ENCODE results near the gene PTGES3.
A peak's percentile ranks its signal among the peaks of the same experiment; 100 is the strongest.
"Not testable (repeated sequence)": the region's sequence is repeated elsewhere in the genome, so short reads cannot be mapped to it uniquely, and the experiment has no call there.

Gene PTGES3

DNA sequence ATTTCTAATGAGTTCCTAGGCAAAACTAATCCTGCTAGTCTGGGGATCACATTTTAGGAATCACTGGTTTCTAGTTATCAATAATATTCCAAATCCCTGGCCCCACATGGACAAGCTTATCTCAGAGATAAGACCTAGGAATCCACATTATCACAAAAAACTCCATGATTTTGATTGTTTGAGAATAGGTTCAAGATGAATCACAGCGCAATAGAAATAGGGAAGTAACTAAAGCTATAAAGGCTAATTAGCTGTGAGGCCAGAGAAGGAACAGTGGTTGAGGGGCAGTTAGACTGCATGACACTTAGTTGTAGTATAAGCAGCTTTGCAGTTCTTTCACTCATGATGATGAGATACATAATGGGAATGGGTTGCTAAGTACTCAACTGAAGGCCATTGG lies 29.2 kb downstream of the PTGES3 start:
- no peaks in the 10 kb centered on the region for H3K27me3 ChIP-seq (ENCODE audit: control insufficient read depth, insufficient read depth, low read length, poor library complexity, severe bottlenecking)
- WGBS, 2 experiments, result 96 to 100% methylated on average over 1 of the region's 1 CpG
- no peaks in the 10 kb centered on the region for H3K9me3 ChIP-seq (ENCODE audit: control insufficient read depth, low read length)
- H3K4me1 ChIP-seq (ENCODE audit: control insufficient read depth, insufficient read depth, low read length), result no peaks in the 10 kb centered on the region
- no peak overlapping the region for H3K4me3 ChIP-seq (ENCODE audit: insufficient read depth, low read depth, low read length)
- no peak overlapping the region for H3K27ac ChIP-seq (ENCODE audit: insufficient read depth, low read depth, low read length, poor library complexity, severe bottlenecking)
- H3K36me3 ChIP-seq (ENCODE audit: control insufficient read depth, insufficient read depth, low read length), result no peaks in the 10 kb centered on the region

DNA sequence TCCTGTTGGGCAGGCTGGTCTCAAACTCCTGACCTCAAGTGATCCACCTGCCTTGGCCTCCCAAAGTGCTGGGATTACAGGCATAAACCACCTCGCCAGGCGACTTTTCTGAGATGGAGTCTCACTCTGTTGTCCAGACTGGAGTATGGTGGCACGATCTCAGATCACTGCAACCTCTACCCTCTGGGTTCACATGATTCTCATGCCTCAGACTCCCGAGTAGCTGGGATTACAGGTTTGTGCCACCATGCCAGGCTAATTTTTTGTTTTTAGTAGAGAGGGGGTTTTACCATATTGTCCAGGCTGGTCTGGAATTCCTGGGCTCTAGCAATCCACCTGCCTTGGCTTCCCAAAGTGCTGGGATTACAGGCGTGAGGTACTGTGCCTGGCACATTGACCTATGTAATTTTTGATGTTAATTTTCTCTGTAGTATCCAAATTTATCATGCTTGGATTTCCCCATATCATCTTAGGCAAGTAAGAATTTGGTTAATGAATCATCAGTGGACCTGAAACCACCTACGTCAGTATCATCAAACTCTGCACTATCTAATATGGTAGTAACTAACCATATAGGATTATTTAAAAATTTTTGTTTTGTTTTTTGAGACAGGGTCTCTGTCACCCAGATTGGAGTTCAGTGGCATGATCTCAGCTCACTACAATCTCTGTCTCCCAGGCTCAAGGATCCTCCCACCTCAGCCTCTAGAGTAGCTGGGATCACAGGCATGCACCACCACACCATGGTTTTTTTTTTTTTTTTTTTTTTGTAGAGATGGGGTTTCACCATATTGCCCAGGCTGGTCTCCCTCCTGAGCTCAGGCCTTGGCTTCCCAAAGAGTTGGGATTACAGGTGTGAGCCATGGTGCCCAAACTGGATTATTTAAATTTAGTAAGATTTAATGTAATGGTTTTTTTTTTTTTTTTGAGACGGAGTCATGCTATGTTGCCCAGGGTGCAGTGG lies 30.4 kb downstream of the PTGES3 start:
- no peaks in the 10 kb centered on the region for H3K9me3 ChIP-seq (ENCODE audit: control insufficient read depth, low read length)
- H3K4me1 ChIP-seq (ENCODE audit: control insufficient read depth, insufficient read depth, low read length), result no peaks in the 10 kb centered on the region
- no peak overlapping the region for H3K4me3 ChIP-seq (ENCODE audit: insufficient read depth, low read depth, low read length)
- H3K27ac ChIP-seq (ENCODE audit: insufficient read depth, low read depth, low read length, poor library complexity, severe bottlenecking), result no peak overlapping the region
- no peaks in the 10 kb centered on the region for H3K36me3 ChIP-seq (ENCODE audit: control insufficient read depth, insufficient read depth, low read length)
- WGBS, 2 experiments, result 83 to 90% methylated on average over 6 of the region's 7 CpGs
- no peaks in the 10 kb centered on the region for H3K27me3 ChIP-seq (ENCODE audit: control insufficient read depth, insufficient read depth, low read length, poor library complexity, severe bottlenecking)

DNA sequence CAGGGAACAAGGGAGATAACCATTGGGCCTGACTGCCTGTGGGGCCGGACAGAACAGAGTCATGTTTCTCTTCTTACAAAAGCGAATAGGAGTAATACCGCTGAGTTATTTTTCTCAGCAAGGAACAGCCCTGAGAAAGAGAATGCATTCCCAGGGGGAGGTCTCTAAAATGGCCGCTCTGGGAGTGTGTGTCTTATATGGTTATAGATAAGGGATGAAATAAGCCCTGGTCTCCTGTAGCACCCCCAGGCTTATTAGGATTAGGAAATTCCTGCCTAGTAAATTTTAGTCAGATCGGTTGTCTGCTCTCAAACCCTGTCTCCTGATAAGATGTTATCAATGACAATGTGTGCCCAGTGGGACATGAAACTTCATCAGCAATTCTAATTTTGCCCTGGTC lies 34.3 kb downstream of the PTGES3 start:
- WGBS, 2 experiments, result 89 to 90% methylated on average over 5 of the region's 5 CpGs
- not testable (repeated sequence) for H3K27ac ChIP-seq (ENCODE audit: insufficient read depth, low read depth, low read length, poor library complexity, severe bottlenecking); H3K4me3 ChIP-seq (ENCODE audit: insufficient read depth, low read depth, low read length); H3K4me1 ChIP-seq (ENCODE audit: control insufficient read depth, insufficient read depth, low read length); H3K9me3 ChIP-seq (ENCODE audit: control insufficient read depth, low read length); H3K36me3 ChIP-seq (ENCODE audit: control insufficient read depth, insufficient read depth, low read length); H3K27me3 ChIP-seq (ENCODE audit: control insufficient read depth, insufficient read depth, low read length, poor library complexity, severe bottlenecking)

DNA sequence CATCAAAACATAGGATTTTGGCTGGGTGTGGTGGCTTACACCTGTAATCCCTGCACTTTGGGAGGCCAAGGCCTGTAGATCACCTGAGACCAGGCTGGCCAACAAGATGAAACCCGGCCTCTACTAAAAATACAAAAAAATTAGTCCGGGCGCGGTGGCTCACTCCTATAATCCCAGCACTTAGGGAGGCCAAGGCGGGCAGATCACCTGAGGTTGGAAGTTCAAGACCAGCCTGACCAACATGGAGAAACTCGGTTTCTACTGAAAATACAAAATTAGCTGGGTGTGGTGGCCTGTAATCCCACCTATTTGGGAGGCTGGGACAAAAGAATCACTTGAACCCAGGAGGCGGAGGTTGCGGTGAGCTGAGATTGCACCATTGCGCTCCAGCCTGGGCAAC lies 40.1 kb downstream of the PTGES3 start:
- H3K36me3 ChIP-seq (ENCODE audit: control insufficient read depth, insufficient read depth, low read length), result peaks cover 13% of the 10 kb centered on the region
- WGBS, 2 experiments, result 92% methylated on average over 9 of the region's 9 CpGs
- H3K27ac ChIP-seq (ENCODE audit: insufficient read depth, low read depth, low read length, poor library complexity, severe bottlenecking); H3K4me1 ChIP-seq (ENCODE audit: control insufficient read depth, insufficient read depth, low read length); H3K27me3 ChIP-seq (ENCODE audit: control insufficient read depth, insufficient read depth, low read length, poor library complexity, severe bottlenecking); H3K9me3 ChIP-seq (ENCODE audit: control insufficient read depth, low read length); H3K4me3 ChIP-seq (ENCODE audit: insufficient read depth, low read depth, low read length): not testable (repeated sequence)

DNA sequence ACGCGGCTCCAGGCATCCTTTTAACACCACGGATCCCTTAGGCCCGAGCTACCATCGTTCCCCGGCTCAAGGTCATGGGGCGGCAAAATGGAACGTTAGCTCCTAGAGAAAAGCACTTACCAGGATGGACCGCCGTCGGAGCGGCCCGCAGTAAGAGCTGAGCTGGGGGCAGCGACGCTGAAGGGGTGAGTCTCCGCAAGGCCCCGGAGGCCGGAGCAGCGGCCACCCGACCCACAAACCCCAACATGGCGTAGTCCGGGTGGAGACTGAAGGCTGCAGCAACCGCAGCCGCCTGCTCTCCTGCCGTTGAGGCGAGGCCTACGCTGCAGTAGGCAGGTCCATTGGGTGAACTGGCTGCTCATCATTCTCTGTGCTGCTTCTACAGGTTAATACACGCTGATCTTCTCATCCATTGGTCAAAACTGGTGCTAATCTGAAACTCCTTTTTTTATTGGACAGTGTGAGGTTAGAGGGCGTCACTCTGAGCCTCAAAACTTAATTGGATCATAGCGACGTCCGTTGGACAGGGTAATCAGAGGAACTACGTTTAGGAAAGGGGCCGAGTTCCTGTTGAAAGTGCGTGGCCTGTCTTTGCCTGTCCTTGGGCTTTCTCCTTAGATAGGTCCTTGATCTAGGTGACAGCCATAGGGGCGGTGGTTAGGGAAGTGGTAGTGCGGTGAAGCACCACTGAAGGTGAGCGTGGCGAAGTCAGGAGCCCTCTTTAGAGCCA lies 42.2 kb downstream of the PTGES3 start, which contains the start of gene ATP5F1B:
Gene ATP5F1B, minus strand, starts transcription at position 268 of the 730 bp plus-strand sequence. Its CDS starts 21 bp downstream, at position 247.
- Histone ChIP-seq H3K27ac (ENCODE audit: insufficient read depth, low read depth, low read length, poor library complexity, severe bottlenecking) (peak within 1 kb of the TSS; percentile 44), H3K27me3 (ENCODE audit: control insufficient read depth, insufficient read depth, low read length, poor library complexity, severe bottlenecking) (no peaks in the 10 kb centered on the region), H3K4me3 (ENCODE audit: insufficient read depth, low read depth, low read length) (peak within 1 kb of the TSS; percentile 90), H3K36me3 (ENCODE audit: control insufficient read depth, insufficient read depth, low read length) (peaks cover 31% of the 10 kb centered on the region), H3K4me1 (ENCODE audit: control insufficient read depth, insufficient read depth, low read length) (peaks cover 9% of the 10 kb centered on the region), H3K9me3 (ENCODE audit: control insufficient read depth, low read length) (no peaks in the 10 kb centered on the region)
- 1 to 2% methylated on average over 39 of the region's 39 CpGs for WGBS, 2 experiments

DNA sequence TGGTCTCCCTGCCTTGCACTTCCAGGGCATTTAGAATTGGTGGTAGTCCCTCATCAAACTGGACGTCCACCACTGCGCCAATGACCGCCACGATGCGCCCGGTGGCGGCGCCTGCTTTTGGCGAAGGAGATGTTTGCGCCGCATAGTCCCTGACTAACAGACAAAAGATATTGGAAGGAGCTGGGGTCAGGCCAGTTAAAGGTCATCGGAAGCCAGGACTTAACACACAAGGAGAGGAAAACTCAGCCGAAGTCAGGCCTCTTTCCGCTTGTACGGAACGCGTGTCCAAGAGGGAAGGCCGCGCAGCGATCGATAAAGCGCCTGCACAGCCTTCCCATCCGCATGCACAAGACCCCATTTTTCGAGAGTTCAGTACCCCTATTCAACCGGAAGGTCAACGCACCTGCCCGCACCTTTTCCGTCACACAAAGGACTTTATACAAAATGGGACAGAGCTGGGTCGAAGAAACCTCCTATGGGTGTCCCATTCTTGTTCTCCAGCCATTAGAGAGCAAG lies 42.8 kb downstream of the PTGES3 start:
- peaks cover 9% of the 10 kb centered on the region for H3K4me1 ChIP-seq (ENCODE audit: control insufficient read depth, insufficient read depth, low read length)

DNA sequence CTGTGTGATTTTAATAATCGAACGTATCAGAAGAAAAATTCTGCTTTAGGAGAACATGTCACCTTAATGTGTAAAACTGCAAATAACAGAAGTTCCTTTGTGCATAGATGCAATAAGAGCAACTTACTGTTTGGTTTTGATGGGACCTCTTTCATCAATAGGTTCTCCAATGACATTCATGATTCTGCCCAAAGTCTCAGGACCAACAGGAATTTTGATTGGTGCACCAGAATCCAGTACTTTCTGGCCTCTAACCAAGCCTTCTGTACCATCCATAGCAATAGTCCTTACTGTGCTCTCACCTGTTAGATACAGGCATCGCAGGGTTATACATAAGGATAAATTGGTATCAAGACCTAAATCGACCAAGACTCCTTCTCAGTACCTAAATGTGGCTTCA lies 43.4 kb downstream of the PTGES3 start:
- Histone ChIP-seq H3K27me3 (ENCODE audit: control insufficient read depth, insufficient read depth, low read length, poor library complexity, severe bottlenecking) (no peaks in the 10 kb centered on the region), H3K9me3 (ENCODE audit: control insufficient read depth, low read length) (no peaks in the 10 kb centered on the region), H3K4me3 (ENCODE audit: insufficient read depth, low read depth, low read length) (peak overlapping the region; percentile 90), H3K27ac (ENCODE audit: insufficient read depth, low read depth, low read length, poor library complexity, severe bottlenecking) (no peak overlapping the region), H3K36me3 (ENCODE audit: control insufficient read depth, insufficient read depth, low read length) (peaks cover 35% of the 10 kb centered on the region), H3K4me1 (ENCODE audit: control insufficient read depth, insufficient read depth, low read length) (peaks cover 9% of the 10 kb centered on the region)
- WGBS, 2 experiments, result 69 to 72% methylated on average over 4 of the region's 4 CpGs

More for the DNA sequence above, 42.8 kb downstream of the PTGES3 start:
- WGBS, 2 experiments, result 1% methylated on average over 29 of the region's 29 CpGs
- H3K4me3 ChIP-seq (ENCODE audit: insufficient read depth, low read depth, low read length), result peak overlapping the region; percentile 90
- H3K27me3 ChIP-seq (ENCODE audit: control insufficient read depth, insufficient read depth, low read length, poor library complexity, severe bottlenecking), result no peaks in the 10 kb centered on the region
- no peaks in the 10 kb centered on the region for H3K9me3 ChIP-seq (ENCODE audit: control insufficient read depth, low read length)
- peaks cover 31% of the 10 kb centered on the region for H3K36me3 ChIP-seq (ENCODE audit: control insufficient read depth, insufficient read depth, low read length)
- peak overlapping the region; percentile 41 for H3K27ac ChIP-seq (ENCODE audit: insufficient read depth, low read depth, low read length, poor library complexity, severe bottlenecking)

DNA sequence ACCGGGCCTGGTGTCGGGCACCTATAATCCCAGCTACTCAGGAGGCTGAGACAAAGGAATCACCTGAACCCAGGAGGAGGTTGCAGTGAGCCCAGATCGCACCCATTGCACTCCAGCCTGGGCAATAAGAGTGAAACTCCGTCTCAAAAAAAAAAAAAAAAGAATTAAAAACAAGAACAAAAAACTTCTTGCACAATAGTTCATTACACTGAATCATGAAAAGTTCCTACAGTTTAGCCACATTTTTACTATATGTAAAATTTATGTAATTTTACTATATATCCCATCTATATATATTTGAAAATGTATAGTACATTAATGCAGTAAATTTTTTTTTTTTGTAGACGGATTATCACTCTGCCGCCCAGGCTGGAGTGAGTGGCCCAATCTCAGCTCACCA lies 46.9 kb downstream of the PTGES3 start:
- Histone ChIP-seq H3K27ac (ENCODE audit: insufficient read depth, low read depth, low read length, poor library complexity, severe bottlenecking) (no peak overlapping the region), H3K4me1 (ENCODE audit: control insufficient read depth, insufficient read depth, low read length) (peaks cover 12% of the 10 kb centered on the region), H3K36me3 (ENCODE audit: control insufficient read depth, insufficient read depth, low read length) (peaks cover 53% of the 10 kb centered on the region), H3K4me3 (ENCODE audit: insufficient read depth, low read depth, low read length) (no peak overlapping the region), H3K27me3 (ENCODE audit: control insufficient read depth, insufficient read depth, low read length, poor library complexity, severe bottlenecking) (no peaks in the 10 kb centered on the region), H3K9me3 (ENCODE audit: control insufficient read depth, low read length) (no peaks in the 10 kb centered on the region)
- 93 to 98% methylated on average over 6 of the region's 6 CpGs for WGBS, 2 experiments

DNA sequence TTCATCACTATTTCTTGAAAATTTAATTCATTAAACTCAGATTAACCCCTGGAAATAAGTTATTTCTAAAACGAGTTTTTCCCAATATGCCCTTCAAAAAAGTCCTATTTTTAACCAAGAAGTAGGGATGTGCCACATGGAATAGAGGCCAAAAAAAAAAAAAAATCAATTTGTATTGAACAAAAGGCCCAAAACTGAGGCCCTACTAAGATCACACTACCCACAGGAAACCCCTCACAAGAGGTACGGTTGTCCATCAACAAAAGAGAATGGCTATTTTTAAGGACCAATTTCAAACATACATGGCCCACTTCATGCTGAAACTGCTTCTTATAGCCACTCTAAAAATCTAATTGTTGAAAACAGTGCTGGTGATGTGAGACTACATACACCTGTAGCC lies 50.5 kb downstream of the PTGES3 start:
- no peaks in the 10 kb centered on the region for H3K9me3 ChIP-seq (ENCODE audit: control insufficient read depth, low read length)
- peaks cover 38% of the 10 kb centered on the region for H3K36me3 ChIP-seq (ENCODE audit: control insufficient read depth, insufficient read depth, low read length)
- 74 to 78% methylated on average over 2 of the region's 2 CpGs for WGBS, 2 experiments
- H3K27ac ChIP-seq (ENCODE audit: insufficient read depth, low read depth, low read length, poor library complexity, severe bottlenecking), result peak overlapping the region; percentile 94
- H3K4me3 ChIP-seq (ENCODE audit: insufficient read depth, low read depth, low read length), result no peak overlapping the region
- H3K27me3 ChIP-seq (ENCODE audit: control insufficient read depth, insufficient read depth, low read length, poor library complexity, severe bottlenecking), result no peaks in the 10 kb centered on the region
- H3K4me1 ChIP-seq (ENCODE audit: control insufficient read depth, insufficient read depth, low read length), result peaks cover 25% of the 10 kb centered on the region
